ENCODE data around the gene IL12A.

Gene IL12A

GRCh38 chr3:160009525-160009924 lies 20.9 kb downstream of the IL12A start (continued):
- no peak for TF ChIP-seq ZNF70 (CRISPR knock-in tag; IDR thresholded peaks at IDR 0.05)

DNA sequence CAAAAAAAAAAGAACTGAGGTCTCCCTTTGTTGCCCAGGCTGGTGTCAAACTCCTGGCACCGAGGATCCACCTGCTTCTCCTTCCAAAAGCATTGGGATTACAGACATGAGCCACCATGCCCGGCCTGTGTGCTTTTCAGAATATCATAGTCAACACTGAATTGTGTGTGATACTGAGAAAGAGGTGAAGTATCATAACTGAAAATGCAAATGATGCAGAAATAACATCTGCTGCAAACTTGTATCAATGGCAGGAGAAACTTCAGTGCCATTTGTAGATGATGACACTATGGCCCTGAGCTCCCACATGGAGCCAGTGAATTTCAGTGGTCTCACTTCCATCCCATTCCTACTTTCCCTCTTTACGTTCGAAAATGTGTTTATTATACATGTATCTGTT lies 21.9 kb downstream of the IL12A start:
- no peak for TF ChIP-seq SNAI2 (CRISPR knock-in tag; IDR thresholded peaks at IDR 0.05)
- no peak for TF ChIP-seq TCF4 (CRISPR knock-in tag; IDR thresholded peaks at IDR 0.05; ENCODE audit: borderline replicate concordance)
- no peak for TF ChIP-seq CSDC2 (CRISPR knock-in tag; IDR thresholded peaks at IDR 0.05)
- TF ChIP-seq, protein P1, sequence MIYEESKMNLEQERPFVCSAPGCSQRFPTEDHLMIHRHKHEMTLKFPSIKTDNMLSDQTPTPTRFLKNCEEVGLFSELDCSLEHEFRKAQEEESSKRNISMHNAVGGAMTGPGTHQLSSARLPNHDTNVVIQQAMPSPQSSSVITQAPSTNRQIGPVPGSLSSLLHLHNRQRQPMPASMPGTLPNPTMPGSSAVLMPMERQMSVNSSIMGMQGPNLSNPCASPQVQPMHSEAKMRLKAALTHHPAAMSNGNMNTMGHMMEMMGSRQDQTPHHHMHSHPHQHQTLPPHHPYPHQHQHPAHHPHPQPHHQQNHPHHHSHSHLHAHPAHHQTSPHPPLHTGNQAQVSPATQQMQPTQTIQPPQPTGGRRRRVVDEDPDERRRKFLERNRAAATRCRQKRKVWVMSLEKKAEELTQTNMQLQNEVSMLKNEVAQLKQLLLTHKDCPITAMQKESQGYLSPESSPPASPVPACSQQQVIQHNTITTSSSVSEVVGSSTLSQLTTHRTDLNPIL (CRISPR knock-in tag; IDR thresholded peaks at IDR 0.05; ENCODE audit: low read depth): no peak
- no peak for TF ChIP-seq ZC3H10 (CRISPR knock-in tag; IDR thresholded peaks at IDR 0.05)
- no peak for TF ChIP-seq CSRNP3 (CRISPR knock-in tag; IDR thresholded peaks at IDR 0.05)
- TF ChIP-seq TOX (CRISPR knock-in tag; IDR thresholded peaks at IDR 0.05; ENCODE audit: borderline replicate concordance): no peak
- TF ChIP-seq PPARA (CRISPR knock-in tag; IDR thresholded peaks at IDR 0.05; ENCODE audit: borderline replicate concordance): no peak
- TF ChIP-seq, protein P2, sequence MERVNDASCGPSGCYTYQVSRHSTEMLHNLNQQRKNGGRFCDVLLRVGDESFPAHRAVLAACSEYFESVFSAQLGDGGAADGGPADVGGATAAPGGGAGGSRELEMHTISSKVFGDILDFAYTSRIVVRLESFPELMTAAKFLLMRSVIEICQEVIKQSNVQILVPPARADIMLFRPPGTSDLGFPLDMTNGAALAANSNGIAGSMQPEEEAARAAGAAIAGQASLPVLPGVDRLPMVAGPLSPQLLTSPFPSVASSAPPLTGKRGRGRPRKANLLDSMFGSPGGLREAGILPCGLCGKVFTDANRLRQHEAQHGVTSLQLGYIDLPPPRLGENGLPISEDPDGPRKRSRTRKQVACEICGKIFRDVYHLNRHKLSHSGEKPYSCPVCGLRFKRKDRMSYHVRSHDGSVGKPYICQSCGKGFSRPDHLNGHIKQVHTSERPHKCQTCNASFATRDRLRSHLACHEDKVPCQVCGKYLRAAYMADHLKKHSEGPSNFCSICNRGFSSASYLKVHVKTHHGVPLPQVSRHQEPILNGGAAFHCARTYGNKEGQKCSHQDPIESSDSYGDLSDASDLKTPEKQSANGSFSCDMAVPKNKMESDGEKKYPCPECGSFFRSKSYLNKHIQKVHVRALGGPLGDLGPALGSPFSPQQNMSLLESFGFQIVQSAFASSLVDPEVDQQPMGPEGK (CRISPR knock-in tag; IDR thresholded peaks at IDR 0.05; ENCODE audit: borderline replicate concordance): no peak
- no peak for TF ChIP-seq ZNF70 (CRISPR knock-in tag; IDR thresholded peaks at IDR 0.05)
- no peak for ATAC-seq

- no peak for ATAC-seq
These were observed 23.5 kb downstream of the IL12A start for GRCh38 chr3:160012108-160012507.

More at GRCh38 chr3:160012108-160012507, 23.5 kb downstream of the IL12A start:
- TF ChIP-seq SNAI2 (CRISPR knock-in tag; IDR thresholded peaks at IDR 0.05) (no peak), TSHZ2 (CRISPR knock-in tag; IDR thresholded peaks at IDR 0.05) (no peak), GLIS3 (CRISPR knock-in tag; IDR thresholded peaks at IDR 0.05) (no peak), ZC3H10 (CRISPR knock-in tag; IDR thresholded peaks at IDR 0.05) (no peak), TCF4 (CRISPR knock-in tag; IDR thresholded peaks at IDR 0.05; ENCODE audit: borderline replicate concordance) (no peak), TOX (CRISPR knock-in tag; IDR thresholded peaks at IDR 0.05; ENCODE audit: borderline replicate concordance) (no peak), ARNTL (CRISPR knock-in tag; IDR thresholded peaks at IDR 0.05; ENCODE audit: borderline replicate concordance, low read depth) (no peak), CSRNP3 (CRISPR knock-in tag; IDR thresholded peaks at IDR 0.05) (no peak)
- TF ChIP-seq, protein P1 (CRISPR knock-in tag; IDR thresholded peaks at IDR 0.05; ENCODE audit: low read depth): no peak
